ENCODE measurements around the gene NLGN2. TPM values are rescaled to one million over a fixed set of nuclear protein-coding genes. Genes with fewer than 3 reads are reported as not detected.

The NLGN2 gene
- total RNA-seq, 3 donors from 2014 or later, result 2.9 to 38.0 (median 6.7) TPM

DNA sequence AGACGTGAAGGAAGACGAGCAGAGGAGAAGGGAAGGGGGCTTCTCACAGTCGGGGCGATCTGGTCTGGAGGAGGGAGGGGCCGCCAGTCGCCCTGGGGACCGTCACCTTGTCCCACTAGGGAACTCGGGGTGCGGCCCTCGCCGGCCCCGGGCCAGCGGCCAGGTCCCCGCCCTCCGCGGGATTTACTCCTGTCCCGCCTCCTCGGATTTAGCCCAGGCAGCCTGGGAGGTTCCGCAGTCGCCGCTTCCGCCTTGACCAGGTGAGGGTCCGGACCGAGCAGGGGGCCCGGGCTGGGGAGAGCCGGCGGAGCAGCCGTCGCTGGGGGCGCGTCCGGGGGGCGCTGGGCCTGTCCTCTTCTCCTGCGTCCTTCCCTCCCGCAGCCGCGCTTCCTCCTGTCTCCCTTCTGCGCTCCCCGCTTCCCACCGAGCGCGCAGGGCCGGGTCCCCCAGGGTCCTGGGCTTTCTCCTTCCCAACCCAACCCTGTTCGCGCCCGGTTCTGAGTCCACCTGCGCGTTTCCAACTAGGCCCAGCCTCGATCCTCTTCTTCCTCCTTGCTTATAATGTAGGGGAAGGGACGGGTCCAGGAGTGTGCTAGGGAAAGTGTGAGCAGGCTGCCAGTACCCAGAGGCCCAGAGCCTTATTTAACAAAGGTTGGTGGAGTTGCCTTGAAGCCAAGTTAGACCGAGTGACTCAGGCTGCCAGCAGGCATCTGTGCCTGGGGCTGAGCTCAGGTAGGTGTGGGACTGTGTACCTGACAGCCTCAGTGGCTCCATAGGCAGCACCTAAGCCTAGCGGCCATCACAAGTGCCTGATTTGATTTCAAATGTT is 26.6 kb upstream of the NLGN2 start, which contains the start of gene TNK1:
TSS of gene TNK1 (plus strand) at position 235 of the 829 bp plus-strand sequence. CDS start 1,838 bp downstream, outside the sequence.
- TF ChIP-seq, protein P1, sequence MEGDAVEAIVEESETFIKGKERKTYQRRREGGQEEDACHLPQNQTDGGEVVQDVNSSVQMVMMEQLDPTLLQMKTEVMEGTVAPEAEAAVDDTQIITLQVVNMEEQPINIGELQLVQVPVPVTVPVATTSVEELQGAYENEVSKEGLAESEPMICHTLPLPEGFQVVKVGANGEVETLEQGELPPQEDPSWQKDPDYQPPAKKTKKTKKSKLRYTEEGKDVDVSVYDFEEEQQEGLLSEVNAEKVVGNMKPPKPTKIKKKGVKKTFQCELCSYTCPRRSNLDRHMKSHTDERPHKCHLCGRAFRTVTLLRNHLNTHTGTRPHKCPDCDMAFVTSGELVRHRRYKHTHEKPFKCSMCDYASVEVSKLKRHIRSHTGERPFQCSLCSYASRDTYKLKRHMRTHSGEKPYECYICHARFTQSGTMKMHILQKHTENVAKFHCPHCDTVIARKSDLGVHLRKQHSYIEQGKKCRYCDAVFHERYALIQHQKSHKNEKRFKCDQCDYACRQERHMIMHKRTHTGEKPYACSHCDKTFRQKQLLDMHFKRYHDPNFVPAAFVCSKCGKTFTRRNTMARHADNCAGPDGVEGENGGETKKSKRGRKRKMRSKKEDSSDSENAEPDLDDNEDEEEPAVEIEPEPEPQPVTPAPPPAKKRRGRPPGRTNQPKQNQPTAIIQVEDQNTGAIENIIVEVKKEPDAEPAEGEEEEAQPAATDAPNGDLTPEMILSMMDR (IDR thresholded peaks at IDR 0.05), result no peak
- Histone ChIP-seq H3K4me1 (ENCODE audit: low read depth) (peaks cover 7% of the 10 kb centered on the region), H3K4me3 (peak within 1 kb of the TSS; percentile 44), H3K9me3 (no peaks in the 10 kb centered on the region), H3K36me3 (ENCODE audit: low read depth) (no peaks in the 10 kb centered on the region)
- DNase-seq (peak; percentile 87 to 89 (median 87)), ATAC-seq (peak; percentile 90)
- intact Hi-C loops (cut with DNase I, micrococcal nuclease), result no loop called here

DNA sequence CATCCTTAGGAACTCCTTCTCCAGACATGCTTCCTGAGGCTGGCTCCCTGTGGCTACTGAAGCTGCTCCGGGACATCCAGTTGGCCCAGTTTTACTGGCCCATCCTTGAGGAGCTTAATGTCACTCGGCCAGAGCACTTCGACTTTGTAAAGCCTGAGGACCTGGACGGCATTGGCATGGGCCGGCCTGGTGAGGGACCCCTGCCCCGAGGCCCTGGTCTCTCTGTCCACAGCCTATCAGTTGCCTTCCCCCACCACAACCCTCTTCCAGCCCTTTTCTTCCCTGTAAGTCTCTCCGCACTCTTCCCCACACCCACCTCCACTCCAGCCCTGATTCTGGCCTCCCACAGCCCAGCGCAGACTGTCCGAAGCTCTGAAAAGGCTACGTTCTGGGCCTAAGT is 24.7 kb upstream of the NLGN2 start:
- Histone ChIP-seq H3K4me3 (no peak overlapping the region), H3K36me3 (ENCODE audit: low read depth) (no peaks in the 10 kb centered on the region), H3K9me3 (no peaks in the 10 kb centered on the region), H3K4me1 (ENCODE audit: low read depth) (peaks cover 7% of the 10 kb centered on the region)
- ATAC-seq (no peak), DNase-seq (no peak)
- TF ChIP-seq, protein P1 (IDR thresholded peaks at IDR 0.05), result no peak
- intact Hi-C loops (cut with DNase I, micrococcal nuclease), result no loop called here

DNA sequence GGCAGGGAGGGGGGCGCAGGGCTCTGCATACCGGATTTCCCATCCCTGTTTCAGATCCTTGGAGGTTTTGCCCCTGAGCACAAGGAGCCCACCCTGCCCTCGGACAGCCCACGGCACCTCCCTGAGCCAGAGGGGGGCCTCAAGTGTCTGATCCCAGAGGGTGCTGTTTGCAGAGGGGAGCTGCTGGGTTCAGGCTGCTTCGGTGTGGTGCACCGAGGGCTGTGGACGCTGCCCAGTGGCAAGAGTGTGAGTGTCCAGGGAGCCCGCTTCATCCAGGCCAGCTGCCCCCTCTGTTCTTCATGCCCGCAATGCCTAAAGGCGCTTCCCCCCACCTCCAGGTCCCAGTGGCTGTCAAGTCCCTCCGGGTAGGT is 24.3 kb upstream of the NLGN2 start:
- no peak overlapping the region for H3K4me3 ChIP-seq
- TF ChIP-seq, protein P1 (IDR thresholded peaks at IDR 0.05), result no peak
- H3K4me1 ChIP-seq (ENCODE audit: low read depth), result peaks cover 7% of the 10 kb centered on the region
- intact Hi-C loops (cut with DNase I, micrococcal nuclease), result no loop called here
- no peaks in the 10 kb centered on the region for H3K36me3 ChIP-seq (ENCODE audit: low read depth)
- ATAC-seq, result no peak
- no peak for DNase-seq
- H3K9me3 ChIP-seq, result no peaks in the 10 kb centered on the region

DNA sequence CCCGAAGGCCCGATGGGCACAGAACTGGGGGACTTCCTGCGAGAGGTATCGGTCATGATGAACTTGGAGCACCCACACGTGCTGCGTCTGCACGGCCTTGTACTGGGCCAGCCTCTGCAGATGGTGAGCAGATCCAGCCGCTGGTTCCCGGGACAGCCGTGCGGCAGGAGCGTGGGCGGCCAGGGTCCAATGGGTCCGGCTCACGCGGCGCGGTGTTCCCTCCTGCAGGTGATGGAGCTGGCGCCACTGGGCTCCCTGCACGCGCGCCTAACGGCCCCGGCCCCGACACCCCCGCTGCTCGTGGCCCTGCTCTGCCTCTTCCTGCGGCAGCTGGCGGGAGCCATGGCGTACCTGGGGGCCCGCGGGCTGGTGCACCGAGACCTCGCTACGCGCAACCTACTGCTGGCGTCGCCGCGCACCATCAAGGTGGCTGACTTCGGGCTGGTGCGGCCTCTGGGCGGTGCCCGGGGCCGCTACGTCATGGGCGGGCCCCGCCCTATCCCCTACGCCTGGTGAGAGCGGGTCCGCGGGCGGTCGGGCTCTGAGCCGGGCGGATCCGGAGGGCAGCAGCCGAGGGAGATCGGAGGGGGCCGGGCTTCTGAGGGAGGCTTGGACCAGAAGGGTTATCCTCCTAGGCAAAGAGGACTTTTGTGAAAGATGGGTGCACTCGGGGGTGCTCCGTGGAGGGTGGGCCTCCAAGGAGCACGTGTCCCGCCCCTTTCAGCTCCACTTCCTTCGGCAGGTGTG is 23.7 kb upstream of the NLGN2 start:
- no peaks in the 10 kb centered on the region for H3K9me3 ChIP-seq
- no peaks in the 10 kb centered on the region for H3K36me3 ChIP-seq (ENCODE audit: low read depth)
- TF ChIP-seq, protein P1 (IDR thresholded peaks at IDR 0.05), result no peak
- H3K4me1 ChIP-seq (ENCODE audit: low read depth), result peaks cover 7% of the 10 kb centered on the region
- peak; percentile 50 to 76 (median 68) for DNase-seq
- H3K4me3 ChIP-seq, result no peak overlapping the region
- ATAC-seq, result peak; percentile 59
- intact Hi-C loops (cut with DNase I, micrococcal nuclease), result no loop called here

DNA sequence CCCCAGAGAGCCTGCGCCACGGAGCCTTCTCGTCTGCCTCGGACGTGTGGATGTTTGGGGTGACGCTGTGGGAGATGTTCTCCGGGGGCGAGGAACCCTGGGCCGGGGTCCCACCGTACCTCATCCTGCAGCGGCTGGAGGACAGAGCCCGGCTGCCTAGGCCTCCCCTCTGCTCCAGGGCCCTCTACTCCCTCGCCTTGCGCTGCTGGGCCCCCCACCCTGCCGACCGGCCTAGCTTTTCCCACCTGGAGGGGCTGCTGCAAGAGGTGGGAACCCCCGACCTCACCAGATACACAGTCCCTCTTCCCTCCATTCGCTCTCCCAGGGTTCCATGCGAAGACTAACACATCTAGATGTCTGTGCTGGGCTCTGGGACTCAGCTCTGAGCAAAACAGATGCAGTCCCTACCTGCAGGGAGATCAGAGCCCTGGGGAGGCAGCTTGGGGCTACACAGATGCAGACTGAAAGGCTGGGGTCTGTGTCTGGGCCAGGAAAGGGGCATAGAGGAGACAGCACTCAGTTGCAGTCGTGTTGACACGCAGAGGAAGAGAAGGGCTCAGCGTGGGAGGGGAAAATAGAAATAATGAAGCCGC is 23.1 kb upstream of the NLGN2 start:
- Histone ChIP-seq H3K36me3 (ENCODE audit: low read depth) (no peaks in the 10 kb centered on the region), H3K4me1 (ENCODE audit: low read depth) (peaks cover 7% of the 10 kb centered on the region), H3K9me3 (no peaks in the 10 kb centered on the region), H3K4me3 (no peak overlapping the region)
- ATAC-seq (no peak), DNase-seq (no peak)
- TF ChIP-seq, protein P1 (IDR thresholded peaks at IDR 0.05), result no peak
- intact Hi-C loops (cut with DNase I, micrococcal nuclease), result no loop called here
